ENCODE measurements around the gene GID8. TPM values are rescaled to one million over a fixed set of nuclear protein-coding genes. Genes with fewer than 3 reads are reported as not detected.
A peak's percentile ranks its signal among the peaks of the same experiment; 100 is the strongest.

The GID8 gene
- total and polyA plus RNA-seq, 2 of the 13 experiments (the other 11 are each of a cell fraction or from before 2014, with no cell fraction given), result 39.6 to 59.8 TPM

GRCh38 chr20:62916703-62917476, 21.1 kb upstream of the GID8 start (continued):
- TF ChIP-seq, protein P1, sequence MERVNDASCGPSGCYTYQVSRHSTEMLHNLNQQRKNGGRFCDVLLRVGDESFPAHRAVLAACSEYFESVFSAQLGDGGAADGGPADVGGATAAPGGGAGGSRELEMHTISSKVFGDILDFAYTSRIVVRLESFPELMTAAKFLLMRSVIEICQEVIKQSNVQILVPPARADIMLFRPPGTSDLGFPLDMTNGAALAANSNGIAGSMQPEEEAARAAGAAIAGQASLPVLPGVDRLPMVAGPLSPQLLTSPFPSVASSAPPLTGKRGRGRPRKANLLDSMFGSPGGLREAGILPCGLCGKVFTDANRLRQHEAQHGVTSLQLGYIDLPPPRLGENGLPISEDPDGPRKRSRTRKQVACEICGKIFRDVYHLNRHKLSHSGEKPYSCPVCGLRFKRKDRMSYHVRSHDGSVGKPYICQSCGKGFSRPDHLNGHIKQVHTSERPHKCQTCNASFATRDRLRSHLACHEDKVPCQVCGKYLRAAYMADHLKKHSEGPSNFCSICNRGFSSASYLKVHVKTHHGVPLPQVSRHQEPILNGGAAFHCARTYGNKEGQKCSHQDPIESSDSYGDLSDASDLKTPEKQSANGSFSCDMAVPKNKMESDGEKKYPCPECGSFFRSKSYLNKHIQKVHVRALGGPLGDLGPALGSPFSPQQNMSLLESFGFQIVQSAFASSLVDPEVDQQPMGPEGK (CRISPR knock-in tag; IDR thresholded peaks at IDR 0.05), result peak; percentile 94
- TF ChIP-seq ZBTB43 (CRISPR knock-in tag; conservative IDR thresholded peaks at IDR 0.05) (peak; percentile 96), TFE3 (CRISPR knock-in tag; IDR thresholded peaks at IDR 0.05) (peak; percentile 92), MIER2 (CRISPR knock-in tag; IDR thresholded peaks at IDR 0.05) (peak; percentile 84), ZBTB20 (CRISPR knock-in tag; IDR thresholded peaks at IDR 0.05; ENCODE audit: borderline replicate concordance, low read depth) (peak; percentile 95), ETV6 (CRISPR knock-in tag; conservative IDR thresholded peaks at IDR 0.05) (peak; percentile 67; the same call in 1 of the 2 replicates), ZNF574 (CRISPR knock-in tag; IDR thresholded peaks at IDR 0.05) (peak; percentile 96), SSRP1 (CRISPR knock-in tag; IDR thresholded peaks at IDR 0.05) (peak; percentile 89; the same call in 1 of the 2 replicates), GLI4 (CRISPR knock-in tag; IDR thresholded peaks at IDR 0.05; ENCODE audit: borderline replicate concordance) (peak; percentile 83; the same call in 1 of the 2 replicates), TP53 (CRISPR knock-in tag; conservative IDR thresholded peaks at IDR 0.05) (0 out of 2 replicates have a peak, but pooled peaks have one; percentile 51), POLR2A (IDR thresholded peaks at IDR 0.05; ENCODE audit: insufficient read depth in 1 of 2, low read depth in 2 of 2, low read length in 2 of 2) (peak; percentile 53 to 54; a peak in 3 of 4 replicates), SP1 (IDR thresholded peaks at IDR 0.05) (no peak), SP1 (CRISPR knock-in tag; IDR thresholded peaks at IDR 0.05) (peak; percentile 59), PRDM10 (CRISPR knock-in tag; IDR thresholded peaks at IDR 0.05; ENCODE audit: low read depth) (peak; percentile 87)
- TF ChIP-seq, protein P2, sequence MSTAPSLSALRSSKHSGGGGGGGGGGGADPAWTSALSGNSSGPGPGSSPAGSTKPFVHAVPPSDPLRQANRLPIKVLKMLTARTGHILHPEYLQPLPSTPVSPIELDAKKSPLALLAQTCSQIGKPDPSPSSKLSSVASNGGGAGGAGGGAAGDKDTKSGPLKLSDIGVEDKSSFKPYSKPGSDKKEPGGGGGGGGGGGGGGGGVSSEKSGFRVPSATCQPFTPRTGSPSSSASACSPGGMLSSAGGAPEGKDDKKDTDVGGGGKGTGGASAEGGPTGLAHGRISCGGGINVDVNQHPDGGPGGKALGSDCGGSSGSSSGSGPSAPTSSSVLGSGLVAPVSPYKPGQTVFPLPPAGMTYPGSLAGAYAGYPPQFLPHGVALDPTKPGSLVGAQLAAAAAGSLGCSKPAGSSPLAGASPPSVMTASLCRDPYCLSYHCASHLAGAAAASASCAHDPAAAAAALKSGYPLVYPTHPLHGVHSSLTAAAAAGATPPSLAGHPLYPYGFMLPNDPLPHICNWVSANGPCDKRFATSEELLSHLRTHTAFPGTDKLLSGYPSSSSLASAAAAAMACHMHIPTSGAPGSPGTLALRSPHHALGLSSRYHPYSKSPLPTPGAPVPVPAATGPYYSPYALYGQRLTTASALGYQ (CRISPR knock-in tag; IDR thresholded peaks at IDR 0.05), result peak; percentile 86; the same call in 1 of the 2 replicates
